Activated CD8-positive, alpha-beta memory T cell treated with anti-CD3 and anti-CD28 coated beads for 1 hour (primary cell): ENCODE data around the gene ETV4.
A peak's percentile ranks its signal among the peaks of the same experiment; 100 is the strongest.
"Not testable (repeated sequence)": the region's sequence is repeated elsewhere in the genome, so short reads cannot be mapped to it uniquely, and the experiment has no call there.

Experiments used
- DNase-seq, 2 donors: peaks; one replicate each; pipeline ENCODE4 v3.0.0-alpha.2; 2020; ENCODE audit warnings: low read depth in 1 of 2; ENCODE audit errors: extremely low read depth in 1 of 2

The ETV4 gene

DNA sequence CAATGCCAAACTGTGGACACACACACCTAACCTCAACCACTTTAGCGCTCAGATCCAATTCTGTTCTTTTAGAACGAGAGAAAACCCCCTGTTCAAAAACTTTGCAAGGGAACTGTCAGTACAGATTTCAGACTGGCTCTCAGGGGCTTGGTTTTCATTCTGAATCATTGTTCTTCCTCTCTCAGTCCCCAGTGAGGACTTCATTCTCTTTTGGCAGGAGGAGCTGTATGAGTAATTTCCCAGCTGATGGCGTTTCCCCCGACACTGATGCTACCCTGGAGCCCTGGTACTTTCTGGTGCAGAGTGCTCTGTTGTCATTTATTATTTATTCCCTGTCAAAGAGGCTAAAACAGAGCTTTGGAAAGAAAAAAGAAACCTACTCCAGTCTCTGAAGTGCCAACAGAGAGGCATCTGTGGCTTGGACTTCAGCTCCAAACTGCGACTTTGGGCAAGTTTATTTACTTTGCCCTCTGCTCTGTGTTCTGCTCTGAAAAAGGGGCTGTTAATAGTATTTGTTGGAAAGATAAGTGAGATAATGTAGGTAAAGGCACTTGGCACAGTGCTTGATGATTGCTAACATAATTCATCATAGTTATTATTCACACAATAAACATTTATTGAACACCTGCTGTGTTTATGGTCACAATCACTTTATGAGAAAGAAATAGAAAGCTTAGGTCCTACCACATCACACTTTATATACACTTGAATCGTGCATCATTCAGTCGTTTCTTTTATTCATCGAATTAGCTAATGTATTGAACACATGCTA is 28.3 kb downstream of the ETV4 start:
- DNase-seq = no peak

- DNase-seq = no peak
Observed at GRCh38 chr17:43517161-43517560, 29.0 kb downstream of the ETV4 start.

DNA sequence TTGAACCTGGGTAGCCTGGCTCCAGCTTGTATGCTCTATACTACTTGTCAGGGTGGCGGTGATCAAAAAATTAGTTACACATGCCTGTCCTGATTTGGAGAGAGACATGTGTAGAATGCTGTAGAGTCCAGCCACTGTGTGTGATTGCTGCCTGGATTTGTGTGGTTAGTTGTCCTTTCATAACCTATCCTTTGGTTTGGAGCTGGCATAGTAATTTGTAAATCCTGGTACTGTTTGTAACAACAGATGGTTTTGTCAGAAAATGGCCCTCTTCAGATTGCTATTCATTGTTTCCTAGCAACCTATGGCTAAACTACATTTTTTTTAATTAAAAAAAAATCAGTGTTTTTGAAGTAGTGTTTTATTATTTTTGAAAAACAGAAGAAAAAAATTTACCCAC is 30.5 kb downstream of the ETV4 start:
- DNase-seq = no peak

GRCh38 chr17:43511199-43511598 is 34.9 kb downstream of the ETV4 start:
- DNase-seq = not testable (repeated sequence)

- DNase-seq = not testable (repeated sequence)
Observed at GRCh38 chr17:43509440-43509839, 36.7 kb downstream of the ETV4 start.

DNA sequence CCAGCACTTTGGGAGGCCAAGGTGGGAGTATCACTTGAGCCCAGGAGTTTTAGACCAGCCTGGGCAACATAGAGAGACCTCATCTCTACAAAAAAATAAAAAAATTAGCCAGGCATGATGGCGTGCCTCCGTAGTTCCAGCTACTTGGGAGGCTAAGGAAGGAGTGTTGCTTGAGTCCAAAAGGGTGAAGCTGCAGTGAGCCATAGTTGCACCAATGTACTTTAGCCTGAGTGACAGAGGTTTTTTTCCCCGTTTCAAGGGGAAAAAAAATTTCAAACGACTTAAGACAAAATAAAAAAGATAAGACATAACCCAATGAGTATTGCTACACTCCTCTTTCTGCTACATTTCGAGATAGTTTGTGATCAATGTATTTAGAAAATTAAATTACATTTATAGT is 55.5 kb downstream of the ETV4 start:
- no peak for DNase-seq

GRCh38 chr17:43483674-43484551 is 62.2 kb downstream of the ETV4 start, which contains the start of gene DHX8:
Gene DHX8 (plus strand): TSS chr17:43483975. CDS start chr17:43484038, 63 bp downstream.
- DNase-seq = peak; percentile 97 to 98

DNA sequence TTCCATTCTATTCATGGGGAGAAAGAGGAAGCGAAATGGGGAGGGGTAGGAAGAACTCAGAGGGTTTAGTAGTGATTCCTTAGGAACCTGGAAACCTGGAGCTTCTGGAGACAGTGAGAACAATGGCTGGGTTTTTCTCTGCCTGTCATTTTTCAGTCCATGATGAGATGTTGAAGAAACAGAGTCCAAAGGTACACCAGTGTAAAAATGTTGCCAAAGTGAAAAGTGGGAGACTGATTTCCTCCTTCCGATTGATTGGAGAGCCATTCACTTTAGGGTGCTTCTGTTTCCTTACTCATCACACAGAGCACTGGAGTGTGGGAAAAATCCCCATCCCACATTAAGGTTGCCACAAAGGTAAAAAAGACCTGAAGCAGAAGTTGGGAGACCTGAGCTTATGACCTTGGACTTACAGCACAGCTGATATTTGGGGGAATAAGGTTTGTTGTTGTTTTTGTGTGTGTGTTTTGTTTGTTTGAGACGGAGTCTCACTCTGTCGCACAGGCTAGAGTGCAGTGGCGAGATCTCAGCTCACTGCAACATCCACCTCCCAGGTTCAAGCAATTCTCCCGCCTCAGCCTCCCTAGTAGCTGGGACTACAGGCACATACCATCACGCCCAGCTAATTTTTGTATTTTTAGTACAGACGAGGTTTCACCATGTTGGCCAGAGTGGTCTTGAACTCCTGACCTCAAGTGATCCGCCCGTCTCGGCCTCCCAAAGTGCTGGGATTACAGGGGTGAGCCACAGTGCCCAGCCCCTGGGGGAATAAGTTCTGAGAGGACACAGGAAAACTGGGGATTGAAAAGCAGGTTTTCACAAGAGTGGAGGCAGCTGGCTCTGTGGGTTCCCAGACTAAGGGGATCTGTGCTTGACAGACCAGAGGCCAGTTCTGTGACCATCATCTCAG is 63.8 kb downstream of the ETV4 start:
- no peak for DNase-seq

DNA sequence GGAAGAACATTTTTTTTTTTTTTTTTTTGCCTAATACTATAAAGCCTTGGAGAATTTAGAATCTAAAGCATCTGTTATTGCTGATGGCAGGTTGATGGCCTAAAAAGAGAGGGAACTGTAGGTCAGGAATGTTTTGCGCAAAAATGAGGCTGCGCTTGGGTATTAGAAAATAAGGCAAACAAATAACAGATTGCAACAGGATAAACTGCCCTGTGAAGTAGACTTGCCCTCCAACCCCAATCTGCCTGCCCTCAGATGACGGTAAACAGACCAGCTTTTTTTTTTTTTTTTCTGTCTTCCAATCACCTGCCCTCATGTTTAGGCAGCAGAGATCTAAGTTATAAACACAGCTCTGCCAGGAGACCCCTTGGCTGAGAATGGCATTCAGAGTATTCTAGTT is 66.2 kb downstream of the ETV4 start:
- DNase-seq = no peak
